Measurements from ENCODE around the gene MT1B. TPM values are rescaled to one million over a fixed set of nuclear protein-coding genes. Genes with fewer than 3 reads are reported as not detected.

MT1B gene
- total and polyA plus RNA-seq, 2 of the 4 experiments (the other 2 are of a cell fraction), result not detected

- H2AFZ ChIP-seq (replicated peaks; ENCODE audit: low read length, poor library complexity), result peak within 1 kb of the TSS; percentile 33
Observed at GRCh38 chr16:56667581-56668571, 16.2 kb downstream of the MT1B start, which contains the start of gene MT1G. Gene MT1G (minus strand): TSS chr16:56668065. CDS start chr16:56667993, 72 bp downstream.

More at GRCh38 chr16:56667581-56668571, 16.2 kb downstream of the MT1B start, which contains the start of gene MT1G:
- no peak within 1 kb of the TSS for H3K27ac ChIP-seq (ENCODE audit: insufficient read depth, low read length)
- in situ Hi-C loops (cut with MboI; ENCODE audit: low sequenced_read_pairs) (no loop called here), intact Hi-C loops (cut with micrococcal nuclease) (no loop called here), dilution Hi-C loops (cut with HindIII; ENCODE audit: low sequenced_read_pairs, unreplicated experiment) (no loop called here)
- no peaks in the 10 kb centered on the region for H3K36me3 ChIP-seq (ENCODE audit: control insufficient read depth, insufficient read depth, low read length)
- H3K23ac ChIP-seq (ENCODE audit: low read depth, low read length), result no peak within 1 kb of the TSS
- no peak for TF ChIP-seq NFE2L2 (IDR thresholded peaks at IDR 0.05; ENCODE audit: low read depth, low read length)
- no peak for TF ChIP-seq MAZ (IDR thresholded peaks at IDR 0.05; ENCODE audit: borderline replicate concordance, low read depth, low read length)
- no peak for TF ChIP-seq CHD1 (IDR thresholded peaks at IDR 0.05; ENCODE audit: low read depth, low read length)
- no peak for TF ChIP-seq SMC3 (IDR thresholded peaks at IDR 0.05; ENCODE audit: low read depth, low read length)
- TF ChIP-seq MXI1 (IDR thresholded peaks at IDR 0.05; ENCODE audit: borderline replicate concordance, low read depth, low read length), result no peak
- no peak for TF ChIP-seq POLR2A (IDR thresholded peaks at IDR 0.05; ENCODE audit: low read depth, low read length)
- TF ChIP-seq RFX5 (IDR thresholded peaks at IDR 0.05; ENCODE audit: low read depth, low read length), result no peak
- TF ChIP-seq RCOR1 (IDR thresholded peaks at IDR 0.05; ENCODE audit: insufficient replicate concordance, low read length), result no peak
- TF ChIP-seq RAD21 (IDR thresholded peaks at IDR 0.05; ENCODE audit: low read length), result no peak
- no peak for TF ChIP-seq ELK1 (IDR thresholded peaks at IDR 0.05; ENCODE audit: borderline replicate concordance, low read depth, low read length)
- TF ChIP-seq FOS (IDR thresholded peaks at IDR 0.05; ENCODE audit: low read depth, low read length), result no peak
- no peak for TF ChIP-seq CEBPB (IDR thresholded peaks at IDR 0.05; ENCODE audit: low read depth, low read length)
- ATAC-seq (ENCODE audit: low read depth), result peak; percentile 46
- H3K4ac ChIP-seq (ENCODE audit: low read depth, low read length), result no peak within 1 kb of the TSS
- no peak within 1 kb of the TSS for H2BK120ac ChIP-seq (ENCODE audit: low read depth, low read length)
- no peak within 1 kb of the TSS for H2BK20ac ChIP-seq (ENCODE audit: low read depth, low read length)
- no peak within 1 kb of the TSS for H4K91ac ChIP-seq (ENCODE audit: insufficient read depth, low read depth, low read length)
- no peak within 1 kb of the TSS for H2BK5ac ChIP-seq (ENCODE audit: low read depth, low read length, poor library complexity, severe bottlenecking)
- H3K4me2 ChIP-seq (ENCODE audit: low read depth, low read length), result no peak within 1 kb of the TSS
- no peak within 1 kb of the TSS for H3K18ac ChIP-seq (ENCODE audit: low read depth, low read length)
- ChIA-PET POLR2A (ENCODE audit: unreplicated experiment) (no interaction called here), CTCF (no interaction called here)
- 0 out of 2 replicates have a peak, but pooled peaks cover 1% of the 10 kb centered on the region for H4K20me1 ChIP-seq (ENCODE audit: insufficient read depth, low read length)
- no peaks in the 10 kb centered on the region for H3K9me3 ChIP-seq (ENCODE audit: control insufficient read depth, insufficient read depth, low read length)
- no peak for DNase-seq
- H3K79me1 ChIP-seq (ENCODE audit: low read depth in 1 of 2, low read length in 2 of 2), result no peaks in the 10 kb centered on the region
- H3K27me3 ChIP-seq (ENCODE audit: control insufficient read depth, insufficient read depth, low read length), result peaks cover 71% of the 10 kb centered on the region
- no peak within 1 kb of the TSS for H3K4me3 ChIP-seq (ENCODE audit: insufficient read depth, low read depth, low read length)
- no peak within 1 kb of the TSS for H4K8ac ChIP-seq (ENCODE audit: low read depth in 2 of 2, low read length in 2 of 2)
- no peak within 1 kb of the TSS for H2AK9ac ChIP-seq (replicated peaks; ENCODE audit: low read depth, low read length, poor library complexity)
- H3K56ac ChIP-seq (ENCODE audit: extremely low read depth, insufficient read depth, low read length), result no peak within 1 kb of the TSS
- peaks cover 2% of the 10 kb centered on the region for H3K9me1 ChIP-seq (ENCODE audit: insufficient read depth, low read length)
- no peak within 1 kb of the TSS for H4K5ac ChIP-seq (ENCODE audit: low read depth, low read length)
- H2AK5ac ChIP-seq (ENCODE audit: low read depth, low read length), result 0 out of 2 replicates have a peak within 1 kb of the TSS, but pooled peaks have one; percentile 28
- H3K14ac ChIP-seq (replicated peaks; ENCODE audit: low read depth, low read length), result no peak within 1 kb of the TSS
- H3K9ac ChIP-seq (ENCODE audit: low read depth, low read length), result no peak within 1 kb of the TSS
- 9% methylated on average over 27 of the region's 46 CpGs; no CpG with 5 or more reads in 1 of the 2 experiments for WGBS, 2 experiments (ENCODE audit: extremely low coverage in 2 of 2, insufficient read length in 1 of 2)
- peaks cover 13% of the 10 kb centered on the region for H3K4me1 ChIP-seq (ENCODE audit: control insufficient read depth, insufficient read depth, low read length)
- no TSS peak for BruUV-seq (replicated peaks)
- H2BK15ac ChIP-seq (ENCODE audit: low read depth, low read length), result no peak within 1 kb of the TSS

All from IMR-90 (cell line).